SH-SY5Y (cell line): ENCODE results near the gene PYM1.

Experiments
- GATA2 ChIP-seq: IDR thresholded peaks from 2 replicates; pipeline ENCODE4 v1.6.1; 2011; ENCODE audit warnings: mild to moderate bottlenecking, low read depth, low read length
- GATA3 ChIP-seq: IDR thresholded peaks from 2 replicates; pipeline ENCODE4 v1.6.1; 2011; ENCODE audit warnings: low read depth, mild to moderate bottlenecking, low read length, moderate library complexity

GRCh38 chr12:55885113-55885512 lies 42.6 kb downstream of the PYM1 start:
- TF ChIP-seq GATA2 (no peak), GATA3 (no peak)
